Heart left ventricle (tissue), 16 donors: ENCODE results near the gene UROS. TPM values are rescaled to one million over a fixed set of nuclear protein-coding genes. Genes with fewer than 3 reads are reported as not detected.
A peak's percentile ranks its signal among the peaks of the same experiment; 100 is the strongest.

ENCODE experiments used
- ATAC-seq, 4 donors: fragments of 200-7000 bp; cut with Tn5 transposase; one replicate each; pipeline ENCODE4 v1.9.1; 2020 to 2022; ENCODE audit warnings: moderate library complexity in 4 of 4, mild to moderate bottlenecking in 3 of 4, moderate number of reproducible peaks in 1 of 4
- DNase-seq, 5 donors: peaks; one replicate each; pipeline ENCODE4 v3.0.0-alpha.2; 2020
- H3K27ac ChIP-seq, 12 donors: fragments of 200-600 bp; sonication (generic) in 4 of 12; one replicate each; pipeline versions ENCODE4 v1.5.0 to v1.8.0; 2016 to 2022; ENCODE audit warnings: mild to moderate bottlenecking in 2 of 12
- H3K27me3 ChIP-seq, 9 donors: fragments of 200-600 bp; sonication (generic) in 2 of 9; one replicate each; pipeline versions ENCODE4 v1.5.1 to v1.8.0; 2016 to 2022; ENCODE audit warnings: mild to moderate bottlenecking in 3 of 9
- H3K36me3 ChIP-seq, 9 donors: fragments of 200-600 bp; sonication (generic) in 2 of 9; one replicate each; pipeline versions ENCODE4 v1.5.0 to v1.8.0; 2018 to 2022; ENCODE audit warnings: mild to moderate bottlenecking in 2 of 9
- H3K4me1 ChIP-seq, 12 donors: fragments of 200-600 bp; sonication (generic) in 4 of 12; one replicate each; pipeline versions ENCODE4 v1.5.0 to v1.8.0; 2016 to 2022; ENCODE audit warnings: mild to moderate bottlenecking in 3 of 12
- H3K4me3 ChIP-seq, 12 donors: fragments of 200-600 bp; sonication (generic) in 4 of 12; one replicate each; pipeline versions ENCODE4 v1.5.0 to v1.8.0; 2017 to 2022; ENCODE audit warnings: mild to moderate bottlenecking in 9 of 12, moderate library complexity in 4 of 12
- H3K9me3 ChIP-seq, 12 donors: fragments of 200-600 bp; sonication (generic) in 4 of 12; one replicate each; pipeline versions ENCODE4 v1.5.0 to v1.8.0; 2016 to 2022; ENCODE audit warnings: mild to moderate bottlenecking in 1 of 12
- POLR2A ChIP-seq, 2 donors: fragments of 450-650 bp; IDR thresholded peaks; one replicate each; pipeline ENCODE4 v1.6.1; 2017; ENCODE audit warnings: antibody characterized with exemption in 2 of 2, mild to moderate bottlenecking in 2 of 2, moderate library complexity in 2 of 2
- WGBS, 4 donors: extraction: QIAGEN DNeasy Blood & Tissue Kit in 2 of 4; methylation state at CpG; one replicate each; pipeline versions ENCODE4 v1.1.5 to v1.1.7; 2013 to 2018; 5-methylcytosine and 5-hydroxymethylcytosine counted together
- intact Hi-C, 10 donors: fragments of 100-400 bp; cut with DNase I; formaldehyde crosslinking; loops; one replicate each; pipeline versions ENCODE4 v1.11.1 to v1.14.2; 2022
- polyA plus RNA-seq, 2 donors: library from polyadenylated mRNA; stranded (reverse); fragments of 200-250 nt; gene quantifications; one replicate each; pipeline ENCODE4 v1.2.3, GENCODE V29; 2013
- total RNA-seq, 9 donors: library from RNA; depleted of rRNA in 2 of 9; stranded (reverse); fragments of >200 nt in 2 of 9; fragmentation: NEBNext Ultra II Directional in 3 of 9; extraction: Animal tissue kit (Norgen Biotek cat#: 25700) in 3 of 9; gene quantifications; one replicate each; pipeline versions ENCODE4 v1.1.0 to v1.2.4, GENCODE V29; 2016 to 2023
- TF ChIP-seq, protein P1 (sequence below), 12 donors: fragments of 200-600 bp; sonication (generic) in 4 of 12; IDR thresholded peaks; one replicate each; pipeline versions ENCODE4 v1.5.0 to v1.8.0; 2018 to 2022; ENCODE audit warnings: antibody characterized with exemption in 12 of 12, mild to moderate bottlenecking in 5 of 12
- donor health status: ischemic (EF 13 %, LVEDD 7.1; RV severe dilation, severe dysfunction).
- donor health status: healthy with polysubstance abuse.
- donor health status: DM: no; HTN: yes; CAD: no.
- donor health status: DM: no; HTN: no; CAD: no.
- donor health status: ischemic (EF 25% LVEDD 6.9; RV normal size, moderate dysfunction).
- donor health status: ischemic (EF 25% LVEDD 5.7; RV mildly dilated, moderate dysfunction).
- donor health status: healthy.
- donor health status: DM: yes; HTN: yes; CAD: no.
- donor health status: ischemic (EF 35%, LVEDD 5.7; RV mildly dilated, moderate dysfunction).
- donor health status: nonischemic (EF 11% LVEDD 7.7; RV severe dilation, severe dysfunction).
- donor health status: DM: yes; HTN: yes; CAD: no.
- donor health status: PGD.
- donor health status: ischemic (EF 29% LVEDD 5.4; RV normal size, mild dysfunction).
- donor health status: nonischemic (EF 23%, LVEDD 6.1; RV moderate dilation, normal function).

The UROS gene
- total and polyA plus RNA-seq, 11 donors: 38.3 to 81.4 (median 68.5) TPM

DNA sequence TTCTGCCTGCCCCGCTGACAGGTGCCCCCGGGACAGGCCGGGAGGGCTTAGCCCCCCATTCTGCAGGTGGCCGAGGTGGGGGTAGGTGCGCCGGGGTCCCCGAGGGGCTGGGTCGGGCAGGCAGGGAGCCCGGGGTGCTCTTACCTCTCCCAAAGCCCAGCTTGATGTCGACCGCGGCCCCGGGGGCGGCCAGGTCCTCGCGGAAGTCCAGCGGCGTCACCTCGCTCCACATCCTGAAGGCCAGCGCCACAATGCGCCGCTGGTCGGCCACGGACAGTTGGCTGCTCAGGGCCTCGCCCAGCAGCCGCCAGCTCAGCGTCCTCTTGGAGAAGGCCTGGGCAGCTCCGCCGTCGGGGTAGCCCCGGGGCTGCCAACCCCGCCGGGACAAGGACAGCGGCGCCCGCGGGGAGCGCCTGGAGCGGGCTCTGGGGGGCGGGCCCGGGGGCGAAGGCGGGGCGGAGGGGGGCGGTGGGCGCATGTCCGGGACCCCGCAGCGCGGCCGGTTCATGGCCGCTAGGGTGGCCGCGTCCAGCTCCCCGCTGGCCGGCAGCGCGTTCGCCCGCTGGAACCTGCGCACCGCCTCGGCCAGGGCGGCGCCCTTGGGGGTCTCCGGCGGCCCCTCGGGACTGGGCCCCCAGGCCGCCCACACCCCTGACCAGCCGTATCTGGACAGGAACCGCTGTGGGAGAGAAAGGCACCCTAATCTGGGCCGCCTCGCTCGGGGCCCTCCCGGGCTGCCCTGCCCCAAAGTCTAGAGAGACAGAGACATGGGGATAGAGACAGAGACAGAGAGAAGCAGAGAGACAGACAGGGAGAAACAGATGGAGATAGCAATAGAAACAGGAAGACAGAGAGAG lies 49.1 kb downstream of the UROS start:
- Histone ChIP-seq H3K9me3 (no peaks in the 10 kb centered on the region), H3K27me3 (no peaks in the 10 kb centered on the region), H3K36me3 (no peaks in the 10 kb centered on the region), H3K4me3 (peak overlapping the region in 7 of 12 donors; percentile 15 to 42 (median 37)), H3K4me1 (peaks cover 0 to 7% (median 0%) of the 10 kb centered on the region in 12 donors), H3K27ac (no peak overlapping the region)
- DNase-seq (no peak), ATAC-seq (no peak)
- intact Hi-C loops: no loop called here
- 57 to 87% (median 78%) methylated on average over 28 to 75 of the region's 75 CpGs for WGBS, 4 donors
- TF ChIP-seq POLR2A (IDR thresholded peaks at IDR 0.05): no peak
- TF ChIP-seq, protein P1, sequence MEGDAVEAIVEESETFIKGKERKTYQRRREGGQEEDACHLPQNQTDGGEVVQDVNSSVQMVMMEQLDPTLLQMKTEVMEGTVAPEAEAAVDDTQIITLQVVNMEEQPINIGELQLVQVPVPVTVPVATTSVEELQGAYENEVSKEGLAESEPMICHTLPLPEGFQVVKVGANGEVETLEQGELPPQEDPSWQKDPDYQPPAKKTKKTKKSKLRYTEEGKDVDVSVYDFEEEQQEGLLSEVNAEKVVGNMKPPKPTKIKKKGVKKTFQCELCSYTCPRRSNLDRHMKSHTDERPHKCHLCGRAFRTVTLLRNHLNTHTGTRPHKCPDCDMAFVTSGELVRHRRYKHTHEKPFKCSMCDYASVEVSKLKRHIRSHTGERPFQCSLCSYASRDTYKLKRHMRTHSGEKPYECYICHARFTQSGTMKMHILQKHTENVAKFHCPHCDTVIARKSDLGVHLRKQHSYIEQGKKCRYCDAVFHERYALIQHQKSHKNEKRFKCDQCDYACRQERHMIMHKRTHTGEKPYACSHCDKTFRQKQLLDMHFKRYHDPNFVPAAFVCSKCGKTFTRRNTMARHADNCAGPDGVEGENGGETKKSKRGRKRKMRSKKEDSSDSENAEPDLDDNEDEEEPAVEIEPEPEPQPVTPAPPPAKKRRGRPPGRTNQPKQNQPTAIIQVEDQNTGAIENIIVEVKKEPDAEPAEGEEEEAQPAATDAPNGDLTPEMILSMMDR (IDR thresholded peaks at IDR 0.05): no peak

DNA sequence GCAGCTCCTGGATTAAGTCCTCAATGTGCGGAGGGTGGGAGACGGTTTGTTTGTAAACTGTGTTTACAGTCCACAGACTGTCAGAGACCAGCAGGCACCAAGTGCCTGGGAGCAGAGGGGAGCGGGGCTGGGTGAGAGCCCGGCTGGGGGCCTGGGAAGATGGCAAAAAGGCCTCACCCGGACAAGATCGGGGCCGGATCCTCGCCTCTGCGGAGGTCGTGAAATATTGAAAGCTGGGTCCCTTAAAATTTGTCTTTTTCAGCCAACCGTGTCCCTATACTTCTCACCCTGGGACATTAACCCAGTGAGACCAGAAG lies 50.2 kb downstream of the UROS start:
- intact Hi-C loops: no loop called here
- Histone ChIP-seq H3K27ac (no peak overlapping the region), H3K4me3 (no peak overlapping the region), H3K9me3 (no peaks in the 10 kb centered on the region), H3K4me1 (peaks cover 0 to 18% (median 3%) of the 10 kb centered on the region in 12 donors), H3K27me3 (no peaks in the 10 kb centered on the region), H3K36me3 (no peaks in the 10 kb centered on the region)
- ATAC-seq (no peak), DNase-seq (no peak)
- WGBS, 4 donors: 91 to 96% (median 95%) methylated on average over 11 of the region's 11 CpGs
- TF ChIP-seq, protein P1 (IDR thresholded peaks at IDR 0.05): no peak
- TF ChIP-seq POLR2A (IDR thresholded peaks at IDR 0.05): no peak

DNA sequence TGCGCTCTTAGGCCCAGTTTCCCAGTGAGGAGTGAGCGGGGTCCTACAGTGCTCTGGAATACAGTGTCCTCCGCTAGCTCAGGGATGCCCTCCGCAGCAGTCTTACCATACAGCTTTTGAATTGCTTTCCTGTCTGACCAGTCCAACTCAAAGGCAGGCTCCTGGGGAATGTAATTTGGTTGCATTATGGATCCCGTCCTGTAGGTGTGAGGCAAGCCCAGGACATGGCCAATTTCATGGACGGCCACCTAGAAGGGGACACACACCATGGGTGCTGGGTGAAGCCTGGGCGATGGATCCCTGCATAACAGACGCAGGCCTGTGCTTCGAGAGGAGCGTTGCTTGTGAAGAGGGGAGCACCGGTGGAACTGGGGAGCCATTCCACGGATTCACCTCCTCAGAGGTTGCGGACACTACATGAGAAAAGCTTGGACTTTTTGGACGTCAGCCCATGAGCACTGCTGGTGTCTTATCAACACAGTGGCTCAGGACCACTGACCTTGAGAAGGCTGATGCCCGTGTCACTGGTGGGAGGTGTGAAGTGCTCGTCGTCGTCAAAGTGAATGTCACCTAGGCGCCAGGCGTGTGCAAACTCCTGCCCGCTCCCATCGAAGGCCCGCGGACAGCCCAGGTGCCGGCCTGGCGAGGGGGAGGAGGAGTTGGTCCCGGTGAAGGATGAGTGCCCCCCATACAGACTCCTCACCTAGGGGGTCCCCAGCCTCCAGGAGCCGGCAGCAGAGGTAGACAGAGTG lies 50.8 kb downstream of the UROS start:
- 90 to 92% (median 90%) methylated on average over 24 to 28 of the region's 28 CpGs for WGBS, 4 donors
- DNase-seq: no peak

More for the DNA sequence above, 50.8 kb downstream of the UROS start:
- no peak for TF ChIP-seq POLR2A (IDR thresholded peaks at IDR 0.05)
- TF ChIP-seq, protein P1 (IDR thresholded peaks at IDR 0.05): no peak
- intact Hi-C loops: no loop called here
- ATAC-seq: no peak
- peaks cover 0 to 3% (median 0%) of the 10 kb centered on the region in 9 donors for H3K36me3 ChIP-seq
- no peaks in the 10 kb centered on the region for H3K9me3 ChIP-seq
- no peak overlapping the region for H3K4me3 ChIP-seq
- H3K27me3 ChIP-seq: no peaks in the 10 kb centered on the region
- H3K4me1 ChIP-seq: peaks cover 0 to 21% (median 3%) of the 10 kb centered on the region in 12 donors
- H3K27ac ChIP-seq: no peak overlapping the region
